GM12865 (cell line): ENCODE results near the gene TMEM239.

Experiments
- DNase-seq: peaks from one replicate; pipeline ENCODE4 v3.0.0; 2010; ENCODE audit warnings: low read depth
- H3K4me3 ChIP-seq: 2 replicates; pipeline ENCODE4 v1.5.1; 2011; ENCODE audit warnings: mild to moderate bottlenecking, low read depth, low read length, control low read depth
- TF ChIP-seq, protein P1 (sequence below): IDR thresholded peaks from 2 replicates; pipeline ENCODE4 v1.5.1; 2011; ENCODE audit warnings: low read length, control low read depth, low read depth, inconsistent platforms; ENCODE audit not compliant: insufficient read depth; ENCODE audit errors: missing control alignments

Gene TMEM239

GRCh38 chr20:2840138-2840966, 24.2 kb downstream of the TMEM239 start, which contains the start of the genes PCED1A and VPS16:
Gene PCED1A, minus strand, starts transcription at chr20:2840655. Its CDS starts 743 bp downstream, at chr20:2839912.
Gene VPS16, plus strand, starts transcription at chr20:2840745. Its CDS starts 30 bp downstream, at chr20:2840775.
- TF ChIP-seq, protein P1, sequence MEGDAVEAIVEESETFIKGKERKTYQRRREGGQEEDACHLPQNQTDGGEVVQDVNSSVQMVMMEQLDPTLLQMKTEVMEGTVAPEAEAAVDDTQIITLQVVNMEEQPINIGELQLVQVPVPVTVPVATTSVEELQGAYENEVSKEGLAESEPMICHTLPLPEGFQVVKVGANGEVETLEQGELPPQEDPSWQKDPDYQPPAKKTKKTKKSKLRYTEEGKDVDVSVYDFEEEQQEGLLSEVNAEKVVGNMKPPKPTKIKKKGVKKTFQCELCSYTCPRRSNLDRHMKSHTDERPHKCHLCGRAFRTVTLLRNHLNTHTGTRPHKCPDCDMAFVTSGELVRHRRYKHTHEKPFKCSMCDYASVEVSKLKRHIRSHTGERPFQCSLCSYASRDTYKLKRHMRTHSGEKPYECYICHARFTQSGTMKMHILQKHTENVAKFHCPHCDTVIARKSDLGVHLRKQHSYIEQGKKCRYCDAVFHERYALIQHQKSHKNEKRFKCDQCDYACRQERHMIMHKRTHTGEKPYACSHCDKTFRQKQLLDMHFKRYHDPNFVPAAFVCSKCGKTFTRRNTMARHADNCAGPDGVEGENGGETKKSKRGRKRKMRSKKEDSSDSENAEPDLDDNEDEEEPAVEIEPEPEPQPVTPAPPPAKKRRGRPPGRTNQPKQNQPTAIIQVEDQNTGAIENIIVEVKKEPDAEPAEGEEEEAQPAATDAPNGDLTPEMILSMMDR = no peak
- H3K4me3 ChIP-seq = peak within 1 kb of the TSS; percentile 99
- peak; percentile 93 for DNase-seq

DNA sequence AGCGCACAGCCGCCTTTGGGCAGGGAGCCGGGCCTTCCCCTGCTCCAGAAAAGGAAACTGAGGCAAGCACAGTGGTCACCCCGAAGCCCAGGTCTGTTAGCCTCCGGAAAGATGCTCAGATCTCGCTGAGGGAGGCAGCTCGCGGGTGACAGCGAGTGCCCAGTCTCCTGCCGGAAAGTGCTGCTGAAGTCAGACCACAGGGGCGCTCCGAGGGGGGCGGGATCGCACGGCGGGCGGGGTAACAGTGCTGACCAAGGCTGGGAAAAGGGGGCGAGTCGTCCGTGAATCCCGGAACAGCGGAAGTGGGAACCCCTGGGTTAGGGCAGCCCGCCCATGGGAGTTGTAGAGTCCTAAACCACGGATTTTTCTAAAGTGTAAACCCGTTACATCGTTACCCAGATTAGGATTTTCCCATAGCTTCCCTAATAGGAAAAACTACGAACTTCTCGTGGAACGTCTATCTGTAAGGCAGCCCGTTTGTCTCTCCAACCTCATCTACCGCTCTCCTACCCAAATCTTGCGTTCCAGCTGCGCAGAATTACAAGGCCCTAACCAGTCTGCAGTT, 24.9 kb downstream of the TMEM239 start:
- TF ChIP-seq, protein P1 = no peak
- H3K4me3 ChIP-seq = peak overlapping the region; percentile 99

GRCh38 chr20:2845607-2846006, 29.4 kb downstream of the TMEM239 start:
- H3K4me3 ChIP-seq = no peak overlapping the region
- DNase-seq = no peak
- TF ChIP-seq, protein P1 = no peak

More for the DNA sequence above, 24.9 kb downstream of the TMEM239 start:
- peak; percentile 51 for DNase-seq

GRCh38 chr20:2846698-2847097, 30.5 kb downstream of the TMEM239 start:
- TF ChIP-seq, protein P1 = no peak
- no peak for DNase-seq

DNA sequence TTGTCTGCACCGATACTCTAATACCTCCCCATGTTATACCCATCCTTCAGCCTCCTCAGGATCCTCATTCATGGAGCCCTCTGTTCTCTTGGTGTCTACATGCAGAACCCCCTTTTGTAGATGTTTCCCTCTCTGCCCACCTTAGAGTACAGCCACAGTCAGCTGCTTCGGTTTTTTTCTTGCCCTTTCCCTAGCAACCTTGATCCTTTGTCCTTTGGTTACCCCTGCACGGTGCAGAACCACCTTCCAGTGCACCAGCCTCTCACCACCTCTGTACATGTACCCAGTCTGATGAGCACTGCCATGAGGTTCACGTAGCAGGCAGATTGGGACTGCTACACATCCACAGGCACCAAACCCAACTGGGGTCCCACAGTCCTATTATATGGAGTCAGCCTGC, 31.6 kb downstream of the TMEM239 start:
- no peak for DNase-seq
- TF ChIP-seq, protein P1 = no peak
- no peak overlapping the region for H3K4me3 ChIP-seq

More at GRCh38 chr20:2846698-2847097, 30.5 kb downstream of the TMEM239 start:
- no peak overlapping the region for H3K4me3 ChIP-seq

- no peak for DNase-seq
- no peak overlapping the region for H3K4me3 ChIP-seq
- TF ChIP-seq, protein P1 = no peak
Observed at GRCh38 chr20:2849529-2849928, 33.4 kb downstream of the TMEM239 start.
